ENCODE data around the gene TMEM132D.

- TF ChIP-seq CTCF (IDR thresholded peaks at IDR 0.05) (no peak), EZH2 (IDR thresholded peaks at IDR 0.05) (no peak)
Measured at GRCh38 chr12:129446696-129447095, 457.1 kb downstream of the TMEM132D start.
